OCI-LY7 (cell line): ENCODE measurements around the gene RASSF5.

ENCODE experiments used
- EZH2phosphoT487 ChIP-seq: fragments of 200-600 bp; sonication (generic); IDR thresholded peaks from 2 replicates; pipeline ENCODE4 v1.6.1; 2018; ENCODE audit warnings: low read depth, borderline replicate concordance, mild to moderate bottlenecking, mixed run types, antibody characterized with exemption, low read length, moderate library complexity, mixed read lengths
- TF ChIP-seq, protein P1 (sequence below): fragments of 200-600 bp; sonication (generic); conservative IDR thresholded peaks from 2 replicates; pipeline ENCODE4 v1.5.1; 2014; ENCODE audit warnings: mild to moderate bottlenecking, antibody characterized with exemption, low read length, moderate library complexity, mixed read lengths

DNA sequence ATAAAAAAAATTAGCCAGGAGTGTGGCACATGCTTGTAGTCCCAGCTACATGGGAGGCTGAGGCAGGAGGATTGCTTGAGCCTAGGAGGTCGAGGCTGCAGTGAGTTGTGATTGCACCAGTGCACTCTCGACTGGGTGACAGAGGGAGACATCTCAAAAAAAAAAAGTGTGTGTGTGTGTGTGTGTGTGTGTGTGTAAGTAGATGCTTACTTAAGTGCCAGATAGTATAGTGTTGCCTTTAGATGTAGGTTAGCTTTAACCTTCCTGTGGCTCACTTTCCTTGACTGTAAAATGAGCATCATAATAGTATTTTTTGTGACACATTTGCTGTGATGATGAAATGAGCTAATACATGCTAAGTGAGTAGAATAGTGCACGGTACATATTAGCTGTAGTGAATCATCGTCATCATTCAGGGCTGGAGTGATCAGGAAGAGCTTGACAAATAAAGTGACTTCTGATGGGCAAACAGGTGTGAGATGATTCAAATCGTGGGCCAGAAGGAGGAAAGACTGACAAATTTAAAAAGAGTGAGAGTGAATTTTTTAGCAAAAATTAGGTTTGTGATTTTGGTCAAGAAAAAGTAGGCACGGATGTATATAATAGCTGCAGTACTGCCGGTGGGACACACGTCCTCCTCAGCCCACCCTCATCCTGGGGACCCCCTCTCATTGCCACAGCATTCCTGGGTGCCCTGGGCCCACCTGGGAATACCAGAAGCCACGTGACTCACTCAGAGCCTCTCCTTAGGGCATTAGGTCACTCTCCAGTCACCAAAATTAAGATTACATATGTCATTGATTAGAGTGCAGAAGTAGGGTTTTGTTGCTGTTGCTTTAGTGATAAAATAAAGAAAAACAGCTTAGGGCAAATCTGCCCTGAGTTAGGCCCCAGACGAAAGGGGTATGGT is 71.0 kb downstream of the RASSF5 start:
- TF ChIP-seq, protein P1, sequence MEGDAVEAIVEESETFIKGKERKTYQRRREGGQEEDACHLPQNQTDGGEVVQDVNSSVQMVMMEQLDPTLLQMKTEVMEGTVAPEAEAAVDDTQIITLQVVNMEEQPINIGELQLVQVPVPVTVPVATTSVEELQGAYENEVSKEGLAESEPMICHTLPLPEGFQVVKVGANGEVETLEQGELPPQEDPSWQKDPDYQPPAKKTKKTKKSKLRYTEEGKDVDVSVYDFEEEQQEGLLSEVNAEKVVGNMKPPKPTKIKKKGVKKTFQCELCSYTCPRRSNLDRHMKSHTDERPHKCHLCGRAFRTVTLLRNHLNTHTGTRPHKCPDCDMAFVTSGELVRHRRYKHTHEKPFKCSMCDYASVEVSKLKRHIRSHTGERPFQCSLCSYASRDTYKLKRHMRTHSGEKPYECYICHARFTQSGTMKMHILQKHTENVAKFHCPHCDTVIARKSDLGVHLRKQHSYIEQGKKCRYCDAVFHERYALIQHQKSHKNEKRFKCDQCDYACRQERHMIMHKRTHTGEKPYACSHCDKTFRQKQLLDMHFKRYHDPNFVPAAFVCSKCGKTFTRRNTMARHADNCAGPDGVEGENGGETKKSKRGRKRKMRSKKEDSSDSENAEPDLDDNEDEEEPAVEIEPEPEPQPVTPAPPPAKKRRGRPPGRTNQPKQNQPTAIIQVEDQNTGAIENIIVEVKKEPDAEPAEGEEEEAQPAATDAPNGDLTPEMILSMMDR = no peak
- no peak for TF ChIP-seq EZH2phosphoT487
